H1 (cell line): ENCODE results near the gene ATP13A2. TPM values are rescaled to one million over a fixed set of nuclear protein-coding genes. Genes with fewer than 3 reads are reported as not detected.

Experiments
- BACH1 ChIP-seq: IDR thresholded peaks from 2 replicates; pipeline ENCODE4 v1.6.1; 2012; ENCODE audit warnings: low read length, improper control_type of control experiment
- BCL11A ChIP-seq, 2 experiments: IDR thresholded peaks; one replicate each; pipeline ENCODE4 v1.6.1; 2011; ENCODE audit warnings: low read depth in 2 of 2, low read length in 2 of 2, mild to moderate bottlenecking in 2 of 2
- BRCA1 ChIP-seq: IDR thresholded peaks from 2 replicates; pipeline ENCODE4 v1.6.1; 2012; ENCODE audit warnings: low read depth, low read length, improper control_type of control experiment
- CBX8 ChIP-seq: fragments of 300-800, 300-1000 bp; sonication (generic); IDR thresholded peaks from 2 replicates; pipeline ENCODE4 v1.7.1; 2016; ENCODE audit warnings: low read depth, low read length, borderline replicate concordance
- CHD1 ChIP-seq: IDR thresholded peaks from 2 replicates; pipeline ENCODE4 v1.6.1; 2012; ENCODE audit warnings: low read depth, low read length, improper control_type of control experiment
- CHD2 ChIP-seq: IDR thresholded peaks from 2 replicates; pipeline ENCODE4 v1.6.1; 2012; ENCODE audit warnings: low read length, improper control_type of control experiment
- EP300 ChIP-seq, 2 experiments: IDR thresholded peaks; 1 replicate in 1 of 2; 2 replicates in 1 of 2; pipeline ENCODE4 v1.6.1; 2011 to 2012; ENCODE audit warnings: low read depth in 2 of 2, low read length in 2 of 2, mild to moderate bottlenecking in 2 of 2, borderline replicate concordance in 1 of 2, inconsistent platforms in 1 of 2, moderate library complexity in 1 of 2
- EZH2 ChIP-seq: fragments of 200-600 bp; sonication (generic); IDR thresholded peaks from 2 replicates; pipeline ENCODE4 v1.7.1; 2012; ENCODE audit warnings: low read depth, mild to moderate bottlenecking, moderate library complexity, low read length, inconsistent platforms; ENCODE audit not compliant: severe bottlenecking
- HDAC2 ChIP-seq, 2 experiments: fragments of 300-600 bp in 1 of 2; sonication (generic) in 1 of 2; IDR thresholded peaks; 2 replicates each; pipeline ENCODE4 v1.6.1; 2011 to 2012; ENCODE audit warnings: low read depth in 2 of 2, low read length in 2 of 2, mild to moderate bottlenecking in 2 of 2, moderate library complexity in 2 of 2, borderline replicate concordance in 1 of 2, inconsistent platforms in 1 of 2
- JUND ChIP-seq: IDR thresholded peaks from 2 replicates; pipeline ENCODE4 v1.6.1; 2011; ENCODE audit warnings: mild to moderate bottlenecking, improper control_type of control experiment, low read length
- KDM1A ChIP-seq: fragments of 200-600, 300-600 bp; sonication (generic); IDR thresholded peaks from 2 replicates; pipeline ENCODE4 v1.7.1; 2016; ENCODE audit warnings: mild to moderate bottlenecking, low read length, borderline replicate concordance
- KDM4A ChIP-seq: IDR thresholded peaks from one replicate; pipeline ENCODE4 v1.7.1; 2012; ENCODE audit warnings: low read depth, mild to moderate bottlenecking, moderate library complexity, low read length, inconsistent platforms; ENCODE audit not compliant: severe bottlenecking
- PHF8 ChIP-seq: fragments of 200-600 bp; sonication (generic); conservative IDR thresholded peaks from 2 replicates; pipeline ENCODE4 v1.7.1; 2012; ENCODE audit warnings: low read depth, mild to moderate bottlenecking, inconsistent platforms, low read length, moderate library complexity
- POLR2AphosphoS5 ChIP-seq: IDR thresholded peaks from 2 replicates; pipeline ENCODE4 v1.6.1; 2011; ENCODE audit warnings: low read depth, low read length
- RNF2 ChIP-seq: fragments of 200-900, 300-1000 bp; sonication (generic); IDR thresholded peaks from 2 replicates; pipeline ENCODE4 v1.7.1; 2016; ENCODE audit warnings: borderline replicate concordance, low read depth, mild to moderate bottlenecking, antibody characterized with exemption, low read length; ENCODE audit not compliant: poor library complexity, severe bottlenecking; ENCODE audit errors: missing control alignments
- SIN3A ChIP-seq, 2 experiments: IDR thresholded peaks in 1 of 2; conservative IDR thresholded peaks in 1 of 2; 2 replicates each; pipeline ENCODE4 v1.6.1; 2011 to 2012; ENCODE audit warnings: low read length in 2 of 2, improper control_type of control experiment in 1 of 2, low read depth in 1 of 2, mild to moderate bottlenecking in 1 of 2
- SIRT6 ChIP-seq: IDR thresholded peaks from one replicate; pipeline ENCODE4 v1.7.1; 2012; ENCODE audit warnings: low read length, inconsistent platforms
- SP2 ChIP-seq: IDR thresholded peaks from 2 replicates; pipeline ENCODE4 v1.6.1; 2012; ENCODE audit warnings: mild to moderate bottlenecking, low read length, inconsistent platforms
- TAF1 ChIP-seq: IDR thresholded peaks from 2 replicates; pipeline ENCODE4 v1.6.1; 2011; ENCODE audit warnings: mild to moderate bottlenecking, low read depth, low read length
- TAF7 ChIP-seq: optimal IDR thresholded peaks from 2 replicates; pipeline ENCODE3; 2011; ENCODE audit warnings: low read depth, mild to moderate bottlenecking, inconsistent platforms, low read length, moderate library complexity, borderline replicate concordance
- TEAD4 ChIP-seq: IDR thresholded peaks from 2 replicates; pipeline ENCODE4 v1.6.1; 2012; ENCODE audit warnings: low read depth, low read length, inconsistent platforms, mixed read lengths
- YY1 ChIP-seq: IDR thresholded peaks from 2 replicates; pipeline ENCODE4 v1.6.1; 2011; ENCODE audit warnings: low read depth, mild to moderate bottlenecking, low read length
- polyA plus RNA-seq, 7 experiments: library from polyadenylated mRNA; depleted of rRNA in 3 of 7; stranded (reverse) in 5 of 7; unstranded in 2 of 7; fragments of >200 nt in 5 of 7; fragments of 200-250 nt in 2 of 7; gene quantifications; 1 replicate in 5 of 7; 2 replicates in 1 of 7; 4 replicates in 1 of 7; pipeline versions ENCODE4 v1.2.1 to v1.2.3, GENCODE V29; 2011 to 2013; ENCODE audit warnings: missing spikeins in 2 of 7, mixed read lengths in 2 of 7
- total RNA-seq: library from RNA; stranded (reverse); fragmentation: NEBNext Ultra II Directional; extraction: Animal tissue kit (Norgen Biotek cat#: 25700); gene quantifications from 2 replicates; pipeline ENCODE4 v1.2.1, GENCODE V29; 2021
- TF ChIP-seq, protein P1 (sequence below): IDR thresholded peaks from 2 replicates; pipeline ENCODE4 v1.6.1; 2012; ENCODE audit warnings: inconsistent platforms

The ATP13A2 gene
- total and polyA plus RNA-seq, 2 of the 8 experiments (the other 6 are each of a cell fraction or from before 2014, with no cell fraction given) = 82.1 to 83.6 TPM

DNA sequence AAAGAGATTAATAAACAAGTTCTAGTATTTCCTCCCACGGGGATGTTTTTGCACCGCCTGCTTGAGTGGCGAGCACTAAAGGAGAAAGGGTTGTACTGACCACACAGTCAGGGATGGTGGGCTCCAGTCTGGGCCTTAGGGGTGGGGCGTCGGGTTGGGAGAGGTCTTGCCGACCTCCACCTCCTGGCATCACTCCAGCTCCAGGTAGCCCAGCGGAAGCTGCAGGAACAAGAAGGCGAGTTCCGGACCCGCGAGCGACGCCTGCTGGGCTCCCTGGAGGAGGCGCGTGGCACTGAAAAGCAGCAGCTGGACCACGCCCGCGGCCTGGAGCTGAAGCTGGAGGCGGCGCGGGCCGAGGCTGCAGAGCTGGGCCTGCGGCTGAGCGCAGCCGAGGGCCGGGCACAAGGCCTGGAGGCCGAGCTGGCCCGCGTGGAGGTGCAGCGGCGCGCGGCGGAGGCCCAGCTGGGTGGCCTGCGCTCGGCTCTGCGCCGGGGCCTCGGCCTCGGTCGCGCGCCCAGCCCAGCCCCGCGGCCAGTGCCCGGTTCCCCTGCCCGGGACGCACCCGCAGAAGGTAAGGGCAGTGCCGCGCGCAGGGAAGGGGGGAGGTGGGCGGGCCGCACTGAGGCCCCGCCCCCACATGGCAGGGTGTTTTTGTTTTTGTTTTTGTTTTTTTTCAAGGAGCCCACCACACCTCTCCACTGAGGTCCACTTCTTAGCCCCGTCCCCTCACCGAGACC is 51.0 kb downstream of the ATP13A2 start (continued):
- TF ChIP-seq BRCA1 = no peak
- peak; percentile 54; the same call in 1 of the 2 replicates for TF ChIP-seq BACH1
- TF ChIP-seq CBX8 = no peak
- TF ChIP-seq TAF7 = peak; percentile 43
- TF ChIP-seq EZH2 = no peak
- no peak for TF ChIP-seq BCL11A (IDR thresholded peaks at IDR 0.05; ENCODE audit: low read depth in 2 of 2, low read length in 2 of 2)
- no peak; a peak in 1 of 4 replicates for TF ChIP-seq HDAC2 (IDR thresholded peaks at IDR 0.05; ENCODE audit: borderline replicate concordance in 1 of 2, low read depth in 2 of 2, low read length in 2 of 2)
- TF ChIP-seq POLR2AphosphoS5 = peak; percentile 48; the same call in 1 of the 2 replicates
- TF ChIP-seq YY1 = peak; percentile 30; the same call in 1 of the 2 replicates
- peak; percentile 51; the same call in 1 of the 2 replicates for TF ChIP-seq PHF8
- 0 out of 3 replicates have a peak, but pooled peaks of 1 of the 2 experiments have one; percentile 25 for TF ChIP-seq EP300 (IDR thresholded peaks at IDR 0.05; ENCODE audit: borderline replicate concordance in 1 of 2, low read depth in 2 of 2, low read length in 2 of 2)
- TF ChIP-seq SIRT6 = no peak
- peak; percentile 54; the same call in 1 of the 2 replicates for TF ChIP-seq TAF1
- no peak for TF ChIP-seq RNF2
- TF ChIP-seq CHD2 = no peak
- TF ChIP-seq, protein P1, sequence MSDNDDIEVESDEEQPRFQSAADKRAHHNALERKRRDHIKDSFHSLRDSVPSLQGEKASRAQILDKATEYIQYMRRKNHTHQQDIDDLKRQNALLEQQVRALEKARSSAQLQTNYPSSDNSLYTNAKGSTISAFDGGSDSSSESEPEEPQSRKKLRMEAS = peak; percentile 87
- TF ChIP-seq SP2 = no peak
- no peak for TF ChIP-seq JUND
- no peak for TF ChIP-seq CHD1
- TF ChIP-seq KDM4A = peak; percentile 44
- no peak; the same call in 1 of the 2 replicates for TF ChIP-seq TEAD4
- no peak for TF ChIP-seq KDM1A
- TF ChIP-seq SIN3A (conservative IDR thresholded peaks at IDR 0.05 in 1 of 2, IDR thresholded peaks at IDR 0.05 in 1 of 2; ENCODE audit: low read depth in 1 of 2, low read length in 2 of 2) = peak; percentile 85 to 90; a peak in 3 of 4 replicates
